ENCODE results near the gene SIK3. TPM values are rescaled to one million over a fixed set of nuclear protein-coding genes. Genes with fewer than 3 reads are reported as not detected.

Gene SIK3
- total RNA-seq, 1 donor from 2014 or later: 32.9 TPM

- TF ChIP-seq CTCF (IDR thresholded peaks at IDR 0.05): no peak
- no peak overlapping the region for H3K4me3 ChIP-seq
- no peaks in the 10 kb centered on the region for H3K27me3 ChIP-seq (ENCODE audit: low read depth)
- intact Hi-C loops (cut with DNase I): no loop called here
- no peak for DNase-seq
- no peaks in the 10 kb centered on the region for H3K9me3 ChIP-seq
- H3K27ac ChIP-seq: no peak overlapping the region
- no peak for ATAC-seq
- H3K4me1 ChIP-seq: peaks cover 14% of the 10 kb centered on the region
- H3K36me3 ChIP-seq: peaks cover 46% of the 10 kb centered on the region
Measured at GRCh38 chr11:116842117-116842516, 256.1 kb downstream of the SIK3 start.

DNA sequence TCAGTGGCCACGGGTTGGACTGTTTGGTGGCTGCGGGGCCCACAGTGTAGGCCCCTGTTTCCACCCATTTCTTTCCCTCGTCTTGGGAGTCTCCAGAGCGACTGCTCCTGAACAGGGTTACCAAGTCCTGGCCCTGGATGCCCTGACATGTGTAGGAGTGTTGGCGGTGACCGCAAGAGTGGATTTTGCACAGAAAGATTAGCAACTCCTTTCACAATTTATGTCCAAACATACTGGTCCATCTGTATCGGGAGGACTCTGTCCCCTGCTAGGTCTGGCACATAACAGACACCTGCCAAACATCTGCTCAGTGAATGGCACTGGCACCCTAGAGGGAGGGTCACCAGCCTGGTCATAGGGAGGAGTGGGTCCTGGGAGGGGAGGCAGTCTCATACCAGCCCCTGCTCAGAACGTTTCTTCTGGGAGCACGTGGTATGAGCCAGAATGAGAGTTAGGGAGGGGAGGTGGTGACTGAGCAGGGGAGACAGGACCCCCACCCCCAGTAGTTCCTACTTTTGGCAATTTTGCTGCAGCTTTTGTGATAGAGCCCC lies 257.4 kb downstream of the SIK3 start:
- intact Hi-C loops (cut with DNase I): no loop called here
- DNase-seq (no peak), ATAC-seq (no peak)
- H3K36me3 ChIP-seq: peaks cover 33% of the 10 kb centered on the region
- H3K9me3 ChIP-seq: no peaks in the 10 kb centered on the region
- no peaks in the 10 kb centered on the region for H3K27me3 ChIP-seq (ENCODE audit: low read depth)
- TF ChIP-seq CTCF (IDR thresholded peaks at IDR 0.05): no peak
- peaks cover 27% of the 10 kb centered on the region for H3K4me1 ChIP-seq
- H3K27ac ChIP-seq: no peak overlapping the region
- no peak overlapping the region for H3K4me3 ChIP-seq

GRCh38 chr11:116840224-116840745 lies 257.9 kb downstream of the SIK3 start:
- Histone ChIP-seq H3K27ac (no peak overlapping the region), H3K27me3 (ENCODE audit: low read depth) (no peaks in the 10 kb centered on the region), H3K4me1 (peaks cover 33% of the 10 kb centered on the region), H3K4me3 (no peak overlapping the region), H3K9me3 (no peaks in the 10 kb centered on the region), H3K36me3 (peaks cover 28% of the 10 kb centered on the region)
- ATAC-seq: no peak
- TF ChIP-seq CTCF (IDR thresholded peaks at IDR 0.05): peak; percentile 8
- DNase-seq: no peak
- intact Hi-C loops (cut with DNase I): no loop called here

DNA sequence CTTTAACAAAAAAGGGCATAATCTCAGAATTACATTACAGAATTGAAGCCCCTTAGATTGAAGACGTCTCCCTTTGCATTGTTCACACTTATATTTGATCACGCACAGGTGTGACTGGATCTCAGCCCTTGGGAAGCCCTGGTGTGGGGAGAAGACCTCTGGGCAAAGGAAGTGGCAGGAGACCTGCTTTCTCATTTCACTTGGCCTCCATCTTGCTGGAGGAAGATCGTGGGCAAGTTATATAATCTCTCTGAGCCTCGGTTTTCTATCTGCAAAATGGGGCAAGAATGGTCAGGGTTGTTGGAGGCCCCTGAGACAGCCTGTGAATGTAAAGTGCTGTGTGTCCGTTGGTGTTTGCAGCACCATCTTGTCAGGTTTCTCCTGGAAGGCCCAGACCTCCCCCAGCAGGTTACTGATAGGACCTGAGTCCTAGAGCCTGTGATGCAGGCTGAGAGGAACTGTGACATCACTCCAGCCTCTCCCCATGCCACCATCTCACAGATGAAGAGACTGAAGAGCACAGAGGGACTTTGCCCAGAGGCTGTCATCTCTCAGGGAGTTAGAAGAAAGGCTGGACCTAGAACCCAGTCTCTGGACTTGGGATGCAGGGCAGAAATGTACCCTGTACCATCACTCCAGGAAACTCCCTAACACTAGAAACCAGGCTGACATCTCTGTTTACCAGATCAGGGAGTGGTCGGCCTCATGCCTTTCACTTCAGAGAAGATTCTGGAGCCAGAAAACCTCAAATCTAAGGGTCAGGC lies 259.7 kb downstream of the SIK3 start:
- TF ChIP-seq CTCF (IDR thresholded peaks at IDR 0.05): no peak
- Histone ChIP-seq H3K9me3 (no peaks in the 10 kb centered on the region), H3K4me3 (no peak overlapping the region), H3K36me3 (peaks cover 12% of the 10 kb centered on the region), H3K27me3 (ENCODE audit: low read depth) (no peaks in the 10 kb centered on the region), H3K4me1 (peaks cover 41% of the 10 kb centered on the region), H3K27ac (no peak overlapping the region)
- ATAC-seq: no peak
- DNase-seq: no peak
- intact Hi-C loops (cut with DNase I): no loop called here

- intact Hi-C loops (cut with DNase I): no loop called here
- no peaks in the 10 kb centered on the region for H3K9me3 ChIP-seq
- ATAC-seq (no peak), DNase-seq (no peak)
- TF ChIP-seq CTCF (IDR thresholded peaks at IDR 0.05): no peak
- H3K27me3 ChIP-seq (ENCODE audit: low read depth): no peaks in the 10 kb centered on the region
- peaks cover 41% of the 10 kb centered on the region for H3K4me1 ChIP-seq
- H3K4me3 ChIP-seq: peak within 1 kb of the TSS; percentile 54
- H3K36me3 ChIP-seq: peaks cover 2% of the 10 kb centered on the region
- H3K27ac ChIP-seq: peak within 1 kb of the TSS; percentile 88
Measured at GRCh38 chr11:116837231-116838091, 260.8 kb downstream of the SIK3 start, which contains the start of gene APOA1. Gene APOA1, minus strand, starts transcription at chr11:116837622. Its CDS starts 235 bp downstream, at chr11:116837387.

All from lower lobe of right lung (tissue), 2 donors.